Measurements from ENCODE around the gene ADAMTS12. TPM values are rescaled to one million over a fixed set of nuclear protein-coding genes. Genes with fewer than 3 reads are reported as not detected.

ADAMTS12 gene
- total and polyA plus RNA-seq, 2 of the 8 experiments (the other 6 are each of a cell fraction or from before 2014, with no cell fraction given) = 6.4 to 12.8 TPM

DNA sequence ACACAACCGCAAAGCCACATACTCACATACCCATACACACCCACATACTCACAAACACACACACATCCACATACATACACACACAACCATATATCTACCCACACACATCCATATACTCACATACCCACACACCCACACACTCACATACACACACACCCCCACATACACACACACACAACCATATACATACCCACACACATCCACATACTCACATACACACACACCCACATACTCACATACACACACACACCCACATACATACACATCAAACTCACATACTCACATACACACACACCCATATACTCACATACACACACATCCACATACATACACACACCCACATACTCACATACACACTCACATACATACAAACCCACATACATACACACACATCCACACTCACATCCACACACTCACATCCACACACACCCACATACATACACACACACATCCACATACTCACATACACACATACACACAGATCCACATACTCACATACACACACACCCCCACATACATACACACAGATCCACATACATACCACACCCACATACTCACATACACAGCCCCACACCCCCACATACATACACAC, 220.0 kb downstream of the ADAMTS12 start (continued):
- TF ChIP-seq, protein P1, sequence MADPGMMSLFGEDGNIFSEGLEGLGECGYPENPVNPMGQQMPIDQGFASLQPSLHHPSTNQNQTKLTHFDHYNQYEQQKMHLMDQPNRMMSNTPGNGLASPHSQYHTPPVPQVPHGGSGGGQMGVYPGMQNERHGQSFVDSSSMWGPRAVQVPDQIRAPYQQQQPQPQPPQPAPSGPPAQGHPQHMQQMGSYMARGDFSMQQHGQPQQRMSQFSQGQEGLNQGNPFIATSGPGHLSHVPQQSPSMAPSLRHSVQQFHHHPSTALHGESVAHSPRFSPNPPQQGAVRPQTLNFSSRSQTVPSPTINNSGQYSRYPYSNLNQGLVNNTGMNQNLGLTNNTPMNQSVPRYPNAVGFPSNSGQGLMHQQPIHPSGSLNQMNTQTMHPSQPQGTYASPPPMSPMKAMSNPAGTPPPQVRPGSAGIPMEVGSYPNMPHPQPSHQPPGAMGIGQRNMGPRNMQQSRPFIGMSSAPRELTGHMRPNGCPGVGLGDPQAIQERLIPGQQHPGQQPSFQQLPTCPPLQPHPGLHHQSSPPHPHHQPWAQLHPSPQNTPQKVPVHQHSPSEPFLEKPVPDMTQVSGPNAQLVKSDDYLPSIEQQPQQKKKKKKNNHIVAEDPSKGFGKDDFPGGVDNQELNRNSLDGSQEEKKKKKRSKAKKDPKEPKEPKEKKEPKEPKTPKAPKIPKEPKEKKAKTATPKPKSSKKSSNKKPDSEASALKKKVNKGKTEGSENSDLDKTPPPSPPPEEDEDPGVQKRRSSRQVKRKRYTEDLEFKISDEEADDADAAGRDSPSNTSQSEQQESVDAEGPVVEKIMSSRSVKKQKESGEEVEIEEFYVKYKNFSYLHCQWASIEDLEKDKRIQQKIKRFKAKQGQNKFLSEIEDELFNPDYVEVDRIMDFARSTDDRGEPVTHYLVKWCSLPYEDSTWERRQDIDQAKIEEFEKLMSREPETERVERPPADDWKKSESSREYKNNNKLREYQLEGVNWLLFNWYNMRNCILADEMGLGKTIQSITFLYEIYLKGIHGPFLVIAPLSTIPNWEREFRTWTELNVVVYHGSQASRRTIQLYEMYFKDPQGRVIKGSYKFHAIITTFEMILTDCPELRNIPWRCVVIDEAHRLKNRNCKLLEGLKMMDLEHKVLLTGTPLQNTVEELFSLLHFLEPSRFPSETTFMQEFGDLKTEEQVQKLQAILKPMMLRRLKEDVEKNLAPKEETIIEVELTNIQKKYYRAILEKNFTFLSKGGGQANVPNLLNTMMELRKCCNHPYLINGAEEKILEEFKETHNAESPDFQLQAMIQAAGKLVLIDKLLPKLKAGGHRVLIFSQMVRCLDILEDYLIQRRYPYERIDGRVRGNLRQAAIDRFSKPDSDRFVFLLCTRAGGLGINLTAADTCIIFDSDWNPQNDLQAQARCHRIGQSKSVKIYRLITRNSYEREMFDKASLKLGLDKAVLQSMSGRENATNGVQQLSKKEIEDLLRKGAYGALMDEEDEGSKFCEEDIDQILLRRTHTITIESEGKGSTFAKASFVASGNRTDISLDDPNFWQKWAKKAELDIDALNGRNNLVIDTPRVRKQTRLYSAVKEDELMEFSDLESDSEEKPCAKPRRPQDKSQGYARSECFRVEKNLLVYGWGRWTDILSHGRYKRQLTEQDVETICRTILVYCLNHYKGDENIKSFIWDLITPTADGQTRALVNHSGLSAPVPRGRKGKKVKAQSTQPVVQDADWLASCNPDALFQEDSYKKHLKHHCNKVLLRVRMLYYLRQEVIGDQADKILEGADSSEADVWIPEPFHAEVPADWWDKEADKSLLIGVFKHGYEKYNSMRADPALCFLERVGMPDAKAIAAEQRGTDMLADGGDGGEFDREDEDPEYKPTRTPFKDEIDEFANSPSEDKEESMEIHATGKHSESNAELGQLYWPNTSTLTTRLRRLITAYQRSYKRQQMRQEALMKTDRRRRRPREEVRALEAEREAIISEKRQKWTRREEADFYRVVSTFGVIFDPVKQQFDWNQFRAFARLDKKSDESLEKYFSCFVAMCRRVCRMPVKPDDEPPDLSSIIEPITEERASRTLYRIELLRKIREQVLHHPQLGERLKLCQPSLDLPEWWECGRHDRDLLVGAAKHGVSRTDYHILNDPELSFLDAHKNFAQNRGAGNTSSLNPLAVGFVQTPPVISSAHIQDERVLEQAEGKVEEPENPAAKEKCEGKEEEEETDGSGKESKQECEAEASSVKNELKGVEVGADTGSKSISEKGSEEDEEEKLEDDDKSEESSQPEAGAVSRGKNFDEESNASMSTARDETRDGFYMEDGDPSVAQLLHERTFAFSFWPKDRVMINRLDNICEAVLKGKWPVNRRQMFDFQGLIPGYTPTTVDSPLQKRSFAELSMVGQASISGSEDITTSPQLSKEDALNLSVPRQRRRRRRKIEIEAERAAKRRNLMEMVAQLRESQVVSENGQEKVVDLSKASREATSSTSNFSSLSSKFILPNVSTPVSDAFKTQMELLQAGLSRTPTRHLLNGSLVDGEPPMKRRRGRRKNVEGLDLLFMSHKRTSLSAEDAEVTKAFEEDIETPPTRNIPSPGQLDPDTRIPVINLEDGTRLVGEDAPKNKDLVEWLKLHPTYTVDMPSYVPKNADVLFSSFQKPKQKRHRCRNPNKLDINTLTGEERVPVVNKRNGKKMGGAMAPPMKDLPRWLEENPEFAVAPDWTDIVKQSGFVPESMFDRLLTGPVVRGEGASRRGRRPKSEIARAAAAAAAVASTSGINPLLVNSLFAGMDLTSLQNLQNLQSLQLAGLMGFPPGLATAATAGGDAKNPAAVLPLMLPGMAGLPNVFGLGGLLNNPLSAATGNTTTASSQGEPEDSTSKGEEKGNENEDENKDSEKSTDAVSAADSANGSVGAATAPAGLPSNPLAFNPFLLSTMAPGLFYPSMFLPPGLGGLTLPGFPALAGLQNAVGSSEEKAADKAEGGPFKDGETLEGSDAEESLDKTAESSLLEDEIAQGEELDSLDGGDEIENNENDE (IDR thresholded peaks at IDR 0.05; ENCODE audit: insufficient replicate concordance, low read length) = no peak
- TF ChIP-seq SUZ12 (IDR thresholded peaks at IDR 0.05; ENCODE audit: low read length) = no peak
- no peak for TF ChIP-seq EP300 (IDR thresholded peaks at IDR 0.05; ENCODE audit: borderline replicate concordance in 1 of 2, low read depth in 2 of 2, low read length in 2 of 2)
- TF ChIP-seq POLR2AphosphoS5 (IDR thresholded peaks at IDR 0.05; ENCODE audit: low read depth, low read length) = no peak
- TF ChIP-seq POLR2A (IDR thresholded peaks at IDR 0.05; ENCODE audit: control extremely low read depth in 1 of 2, low read depth in 2 of 2, low read length in 2 of 2) = no peak

Data from H1 (cell line).